HG03060 (cell line): ENCODE results near the gene CT45A8.
"Not testable (repeated sequence)": the region's sequence is repeated elsewhere in the genome, so short reads cannot be mapped to it uniquely, and the experiment has no call there.

Experiments used
- ATAC-seq: cut with Tn5 transposase; IDR thresholded peaks from one replicate; pipeline ENCODE4 v1.9.1; 2021; ENCODE audit warnings: low read depth, moderate number of reproducible peaks; ENCODE audit not compliant: unreplicated experiment

Gene CT45A8, protein sequence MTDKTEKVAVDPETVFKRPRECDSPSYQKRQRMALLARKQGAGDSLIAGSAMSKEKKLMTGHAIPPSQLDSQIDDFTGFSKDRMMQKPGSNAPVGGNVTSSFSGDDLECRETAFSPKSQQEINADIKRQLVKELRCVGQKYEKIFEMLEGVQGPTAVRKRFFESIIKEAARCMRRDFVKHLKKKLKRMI

DNA sequence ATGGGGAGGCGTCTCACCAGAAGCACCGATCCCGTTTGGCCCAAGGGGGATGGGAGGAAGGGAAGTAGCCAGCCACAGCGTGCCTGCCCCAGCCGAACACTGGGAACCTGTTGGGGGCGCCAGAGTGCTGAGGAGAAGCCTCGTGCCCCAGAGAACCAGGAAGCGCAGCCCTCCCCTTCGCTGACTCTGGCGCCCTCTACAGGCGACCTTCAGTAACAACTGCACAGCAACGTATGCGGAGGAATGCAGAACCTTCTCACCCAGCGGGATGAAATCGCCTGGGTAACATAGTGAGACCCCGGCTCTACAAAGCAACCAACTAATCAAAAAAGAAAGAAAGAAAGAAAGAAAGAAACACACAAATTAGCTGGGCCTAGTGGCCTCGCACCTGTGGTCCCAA, at the start of gene CT45A8:
CT45A8 (minus strand) TSS at position 101 of the 400 bp plus-strand sequence. CDS start 3,755 bp downstream, outside the sequence.
- not testable (repeated sequence) for ATAC-seq

DNA sequence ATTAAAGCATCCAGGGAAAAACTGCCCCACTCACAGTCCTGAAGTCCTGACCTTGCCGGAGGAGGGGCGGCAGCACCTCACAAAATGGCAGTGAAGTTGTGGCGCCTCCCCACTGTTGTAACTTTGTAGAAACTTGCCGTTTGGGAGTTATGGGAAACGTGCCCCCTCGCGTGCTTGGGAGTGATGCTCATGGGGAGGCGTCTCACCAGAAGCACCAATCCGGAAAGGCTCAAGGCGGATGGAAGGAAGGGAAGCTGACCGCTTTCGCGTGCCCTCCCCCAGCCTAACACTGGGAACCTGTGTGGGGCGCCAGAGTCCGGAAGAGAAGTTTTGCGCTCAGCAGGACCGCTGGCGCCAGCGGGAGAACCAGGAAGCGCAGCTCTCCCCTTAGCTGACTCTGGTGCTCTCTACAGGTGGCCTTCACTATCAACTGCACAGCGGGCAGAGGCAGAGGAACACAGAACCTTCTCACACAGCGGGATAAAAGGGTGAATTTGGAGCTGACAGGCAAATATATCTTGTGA, 39.0 kb upstream of the CT45A8 start, which contains the start of the genes CT45A10 and SAGE1:
CT45A10 (minus strand) TSS at position 151 of the 524 bp plus-strand sequence. CDS start 8,100 bp downstream, outside the sequence.
SAGE1 (plus strand) TSS at position 423 of the 524 bp plus-strand sequence. CDS start 2,527 bp downstream, outside the sequence.
- ATAC-seq = no peak

DNA sequence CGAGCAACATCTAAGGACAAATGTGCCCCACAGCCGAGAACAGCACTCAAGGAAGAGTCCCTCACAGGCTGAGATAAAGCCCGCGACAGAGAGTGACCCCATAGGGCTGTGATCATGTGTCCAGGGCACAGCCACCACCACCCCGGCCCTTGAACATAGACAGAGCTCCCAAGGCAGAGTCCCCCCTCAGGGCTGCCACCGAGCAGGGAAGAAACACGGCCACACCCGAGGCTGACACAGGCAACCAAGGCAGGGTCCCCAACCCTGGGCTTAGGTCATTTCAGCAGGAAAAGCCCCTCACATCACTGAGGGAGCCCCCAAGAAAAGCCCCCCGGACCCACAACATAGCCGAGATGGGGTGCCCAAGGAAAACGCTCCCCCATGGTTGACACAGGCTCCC, 38.4 kb upstream of the CT45A8 start:
- no peak for ATAC-seq

DNA sequence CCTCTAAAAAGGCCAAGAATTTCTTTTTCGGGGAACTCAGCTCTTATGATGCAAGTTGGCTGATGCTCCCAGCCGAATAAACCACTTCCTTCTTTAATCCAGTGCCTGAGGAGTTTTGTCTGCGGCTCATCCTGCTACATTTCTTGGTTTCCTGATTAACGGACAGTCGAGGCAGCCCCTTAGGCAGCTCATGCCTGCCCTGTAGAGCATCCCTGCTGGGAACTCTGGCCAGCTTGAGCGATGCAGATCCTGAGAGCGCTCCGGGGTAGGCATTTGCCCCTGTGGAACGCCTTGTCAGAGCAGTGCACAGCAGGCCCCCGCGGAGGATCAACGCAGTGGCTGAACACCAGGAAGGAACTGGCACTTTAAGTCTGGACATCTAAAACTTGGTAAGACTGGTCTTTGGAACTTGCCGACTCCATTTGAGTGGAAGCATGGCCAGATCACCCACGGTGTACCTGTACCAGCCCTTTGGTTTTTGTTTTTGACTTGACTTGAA, 35.8 kb upstream of the CT45A8 start:
- ATAC-seq = no peak

DNA sequence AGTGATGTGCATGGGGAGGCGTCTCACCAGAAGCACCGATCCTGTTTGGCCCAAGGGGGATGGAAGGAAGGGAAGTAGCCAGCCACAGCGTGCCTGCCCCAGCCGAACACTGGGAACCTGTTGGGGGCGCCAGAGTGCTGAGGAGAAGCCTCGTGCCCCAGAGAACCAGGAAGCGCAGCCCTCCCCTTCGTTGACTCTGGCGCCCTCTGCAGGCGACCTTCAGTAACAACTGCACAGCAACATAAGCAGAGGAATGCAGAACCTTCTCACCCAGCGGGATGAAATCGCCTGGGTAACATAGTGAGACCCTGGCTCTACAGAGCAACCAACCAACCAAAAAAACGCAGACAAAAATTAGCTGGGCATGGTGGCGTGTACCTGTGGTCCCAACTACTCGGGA, 34.6 kb upstream of the CT45A8 start:
- not testable (repeated sequence) for ATAC-seq

DNA sequence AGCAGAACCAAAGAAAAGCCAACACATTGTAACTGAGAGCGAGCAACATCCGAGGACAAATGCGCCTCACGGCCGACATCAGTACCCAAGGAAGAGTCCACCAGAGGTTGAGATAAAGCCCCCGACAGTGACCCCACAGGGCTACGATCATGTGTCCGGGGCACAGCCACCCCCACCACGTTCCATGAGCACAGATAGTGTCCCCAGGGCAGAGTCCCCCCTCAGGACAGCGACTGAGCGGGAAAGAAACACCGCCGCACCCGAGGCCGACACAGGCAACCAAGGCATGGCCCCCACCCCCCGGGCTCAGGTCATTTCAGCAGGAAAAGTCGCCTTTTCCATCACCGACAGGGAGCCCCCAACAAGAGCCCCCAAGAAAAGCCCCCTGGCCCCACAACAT, 33.9 kb upstream of the CT45A8 start:
- not testable (repeated sequence) for ATAC-seq

DNA sequence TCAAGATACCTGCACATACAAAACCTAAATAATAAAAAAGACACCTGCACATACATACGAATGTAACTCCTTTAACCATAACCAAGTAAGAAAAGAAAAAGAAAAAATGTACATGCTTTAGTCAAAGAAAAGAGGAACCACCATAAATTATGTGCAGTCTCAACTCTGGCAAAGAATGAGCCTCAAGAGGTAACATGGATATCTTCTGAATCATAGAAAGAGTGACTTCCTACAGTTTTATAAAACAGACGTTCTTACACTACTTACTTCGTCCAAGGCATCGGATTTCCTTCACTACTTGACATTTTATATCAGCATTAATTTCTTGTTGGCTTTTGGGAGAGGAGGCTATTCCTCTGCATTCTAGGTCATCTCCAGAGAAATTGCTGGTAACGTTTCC, 28.4 kb upstream of the CT45A8 start:
- not testable (repeated sequence) for ATAC-seq

DNA sequence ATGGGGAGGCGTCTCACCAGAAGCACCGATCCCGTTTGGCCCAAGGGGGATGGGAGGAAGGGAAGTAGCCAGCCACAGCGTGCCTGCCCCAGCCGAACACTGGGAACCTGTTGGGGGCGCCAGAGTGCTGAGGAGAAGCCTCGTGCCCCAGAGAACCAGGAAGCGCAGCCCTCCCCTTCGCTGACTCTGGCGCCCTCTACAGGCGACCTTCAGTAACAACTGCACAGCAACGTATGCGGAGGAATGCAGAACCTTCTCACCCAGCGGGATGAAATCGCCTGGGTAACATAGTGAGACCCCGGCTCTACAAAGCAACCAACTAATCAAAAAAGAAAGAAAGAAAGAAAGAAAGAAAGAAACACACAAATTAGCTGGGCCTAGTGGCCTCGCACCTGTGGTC, 17.4 kb upstream of the CT45A8 start, which contains the start of gene CT45A9:
CT45A9 (minus strand) TSS at position 101 of the 400 bp plus-strand sequence. CDS start 3,751 bp downstream, outside the sequence.
- ATAC-seq = not testable (repeated sequence)

DNA sequence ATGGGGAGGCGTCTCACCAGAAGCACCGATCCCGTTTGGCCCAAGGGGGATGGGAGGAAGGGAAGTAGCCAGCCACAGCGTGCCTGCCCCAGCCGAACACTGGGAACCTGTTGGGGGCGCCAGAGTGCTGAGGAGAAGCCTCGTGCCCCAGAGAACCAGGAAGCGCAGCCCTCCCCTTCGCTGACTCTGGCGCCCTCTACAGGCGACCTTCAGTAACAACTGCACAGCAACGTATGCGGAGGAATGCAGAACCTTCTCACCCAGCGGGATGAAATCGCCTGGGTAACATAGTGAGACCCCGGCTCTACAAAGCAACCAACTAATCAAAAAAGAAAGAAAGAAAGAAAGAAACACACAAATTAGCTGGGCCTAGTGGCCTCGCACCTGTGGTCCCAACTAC, 17.2 kb downstream of the CT45A8 start, which contains the start of gene CT45A7:
CT45A7 (minus strand) TSS at position 101 of the 400 bp plus-strand sequence. CDS start 3,747 bp downstream, outside the sequence.
- ATAC-seq = not testable (repeated sequence)

DNA sequence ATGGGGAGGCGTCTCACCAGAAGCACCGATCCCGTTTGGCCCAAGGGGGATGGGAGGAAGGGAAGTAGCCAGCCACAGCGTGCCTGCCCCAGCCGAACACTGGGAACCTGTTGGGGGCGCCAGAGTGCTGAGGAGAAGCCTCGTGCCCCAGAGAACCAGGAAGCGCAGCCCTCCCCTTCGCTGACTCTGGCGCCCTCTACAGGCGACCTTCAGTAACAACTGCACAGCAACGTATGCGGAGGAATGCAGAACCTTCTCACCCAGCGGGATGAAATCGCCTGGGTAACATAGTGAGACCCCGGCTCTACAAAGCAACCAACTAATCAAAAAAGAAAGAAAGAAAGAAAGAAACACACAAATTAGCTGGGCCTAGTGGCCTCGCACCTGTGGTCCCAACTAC, 34.4 kb downstream of the CT45A8 start, which contains the start of gene CT45A2:
CT45A2 (minus strand) TSS at position 101 of the 400 bp plus-strand sequence. CDS start 3,747 bp downstream, outside the sequence.
- ATAC-seq = not testable (repeated sequence)

DNA sequence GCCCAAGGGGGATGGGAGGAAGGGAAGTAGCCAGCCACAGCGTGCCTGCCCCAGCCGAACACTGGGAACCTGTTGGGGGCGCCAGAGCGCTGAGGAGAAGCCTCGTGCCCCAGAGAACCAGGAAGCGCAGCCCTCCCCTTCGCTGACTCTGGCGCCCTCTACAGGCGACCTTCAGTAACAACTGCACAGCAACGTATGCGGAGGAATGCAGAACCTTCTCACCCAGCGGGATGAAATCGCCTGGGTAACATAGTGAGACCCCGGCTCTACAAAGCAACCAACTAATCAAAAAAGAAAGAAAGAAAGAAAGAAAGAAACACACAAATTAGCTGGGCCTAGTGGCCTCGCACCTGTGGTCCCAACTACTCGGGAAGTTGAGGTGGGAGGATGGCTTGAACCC, 51.7 kb downstream of the CT45A8 start, which contains the start of gene CT45A6:
CT45A6 (minus strand) TSS at position 101 of the 400 bp plus-strand sequence. CDS start 3,794 bp downstream, outside the sequence.
- ATAC-seq = not testable (repeated sequence)
